A549 (cell line): ENCODE data around the gene MT1H.

Experiments
- BHLHE40 ChIP-seq: IDR thresholded peaks from 2 replicates; pipeline ENCODE4 v1.6.1; 2012; ENCODE audit warnings: low read depth, low read length, inconsistent platforms
- CEBPB ChIP-seq, 2 experiments: fragments of >200 bp in 1 of 2; sonication (Bioruptor Twin) in 1 of 2; formaldehyde crosslinking in 1 of 2; IDR thresholded peaks; 2 replicates each; pipeline ENCODE4 v1.6.1; 2012 to 2016
- NFE2L2 ChIP-seq: fragments of 150-350 bp; conservative IDR thresholded peaks from 2 replicates; pipeline ENCODE4 v1.6.1; 2014; ENCODE audit warnings: low read length
- POLR2A ChIP-seq: IDR thresholded peaks from 2 replicates; pipeline ENCODE4 v1.6.1; 2012; ENCODE audit warnings: mild to moderate bottlenecking, low read length
- USF2 ChIP-seq: fragments of 450-650 bp; IDR thresholded peaks from 2 replicates; pipeline ENCODE4 v1.6.1; 2014; ENCODE audit warnings: antibody characterized with exemption
- TF ChIP-seq, protein P1 (sequence below): fragments of >200 bp; sonication (Bioruptor Twin); formaldehyde crosslinking; IDR thresholded peaks from 3 replicates; pipeline ENCODE4 v1.5.1; 2016

GRCh38 chr16:56623637-56624036, 46.0 kb upstream of the MT1H start:
- TF ChIP-seq, protein P1, sequence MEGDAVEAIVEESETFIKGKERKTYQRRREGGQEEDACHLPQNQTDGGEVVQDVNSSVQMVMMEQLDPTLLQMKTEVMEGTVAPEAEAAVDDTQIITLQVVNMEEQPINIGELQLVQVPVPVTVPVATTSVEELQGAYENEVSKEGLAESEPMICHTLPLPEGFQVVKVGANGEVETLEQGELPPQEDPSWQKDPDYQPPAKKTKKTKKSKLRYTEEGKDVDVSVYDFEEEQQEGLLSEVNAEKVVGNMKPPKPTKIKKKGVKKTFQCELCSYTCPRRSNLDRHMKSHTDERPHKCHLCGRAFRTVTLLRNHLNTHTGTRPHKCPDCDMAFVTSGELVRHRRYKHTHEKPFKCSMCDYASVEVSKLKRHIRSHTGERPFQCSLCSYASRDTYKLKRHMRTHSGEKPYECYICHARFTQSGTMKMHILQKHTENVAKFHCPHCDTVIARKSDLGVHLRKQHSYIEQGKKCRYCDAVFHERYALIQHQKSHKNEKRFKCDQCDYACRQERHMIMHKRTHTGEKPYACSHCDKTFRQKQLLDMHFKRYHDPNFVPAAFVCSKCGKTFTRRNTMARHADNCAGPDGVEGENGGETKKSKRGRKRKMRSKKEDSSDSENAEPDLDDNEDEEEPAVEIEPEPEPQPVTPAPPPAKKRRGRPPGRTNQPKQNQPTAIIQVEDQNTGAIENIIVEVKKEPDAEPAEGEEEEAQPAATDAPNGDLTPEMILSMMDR, result no peak
- no peak for TF ChIP-seq NFE2L2
- no peak for TF ChIP-seq USF2
- no peak for TF ChIP-seq BHLHE40
- TF ChIP-seq POLR2A, result no peak
- TF ChIP-seq CEBPB (IDR thresholded peaks at IDR 0.05), result no peak
